AML-193 (cell line): ENCODE measurements around the gene STX16.

ENCODE experiments used
- DNase-seq, 2 experiments: peaks; one replicate each; lab custom pipeline; 2025; lab: John Stamatoyannopoulos, UW

Gene STX16

DNA sequence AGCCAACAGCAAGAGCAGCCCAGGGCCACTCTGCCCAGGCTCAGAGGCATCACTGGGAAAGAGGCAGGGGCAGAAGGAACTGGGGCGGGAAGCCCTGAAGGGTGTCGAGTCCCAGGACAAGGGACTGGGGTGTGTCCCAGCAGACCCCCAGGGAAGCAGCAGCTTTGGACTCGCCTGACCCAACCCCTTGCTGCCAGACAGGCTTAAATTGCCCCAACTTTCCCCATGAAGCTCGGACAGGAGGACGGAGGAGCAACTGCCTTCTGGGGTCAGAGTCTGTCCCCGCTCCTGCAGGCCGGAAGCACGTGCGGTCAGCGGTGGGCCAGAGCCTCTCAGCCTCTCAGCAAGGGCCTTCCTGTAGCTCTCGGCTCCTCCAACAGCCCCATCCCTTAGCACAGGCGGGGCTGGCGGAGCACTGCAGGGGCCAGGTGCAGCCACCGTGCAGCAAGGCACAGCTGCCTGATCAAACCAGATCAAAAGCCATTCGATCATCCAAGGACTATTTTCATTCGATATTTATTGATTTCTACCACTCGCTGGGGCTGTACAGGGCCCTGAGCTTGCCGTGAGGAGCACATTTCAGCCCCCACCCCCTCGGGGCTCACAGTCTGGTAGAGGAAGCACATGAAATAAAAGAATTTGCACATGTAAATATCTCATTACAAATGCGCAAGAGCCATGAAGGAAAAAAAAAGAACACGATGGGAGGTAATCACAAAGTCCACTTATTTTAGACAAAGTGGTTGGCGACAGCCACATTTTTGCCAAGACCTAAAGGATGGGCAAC, 31.8 kb upstream of the STX16 start:
- no peak for DNase-seq

DNA sequence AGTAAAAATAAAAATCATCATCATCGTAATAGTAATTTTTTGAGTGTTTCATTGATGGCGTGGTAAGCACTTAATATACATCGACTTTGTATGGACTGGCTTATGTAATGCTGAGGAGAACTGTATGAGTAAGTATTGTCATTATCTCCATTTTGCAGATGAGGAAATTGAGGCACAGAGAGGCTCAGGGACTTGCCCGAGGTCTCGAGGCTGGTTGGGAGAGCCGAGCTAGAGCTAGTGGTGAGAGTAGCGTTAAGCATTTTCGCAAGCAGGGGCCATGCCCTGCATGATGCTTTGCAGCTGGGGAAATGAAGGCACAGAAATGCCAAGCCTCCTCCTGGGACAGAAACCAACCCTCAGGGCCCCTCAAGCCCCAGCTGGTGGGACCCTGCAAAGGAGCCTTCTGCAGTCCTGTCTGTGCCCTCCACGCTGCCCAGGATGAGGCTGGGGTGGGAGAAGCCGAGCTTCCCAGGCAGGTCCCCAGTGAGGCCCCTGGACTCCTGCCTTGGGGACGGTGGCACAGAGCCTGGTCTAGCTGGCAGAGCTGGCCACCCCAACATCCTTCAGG, 31.1 kb upstream of the STX16 start:
- DNase-seq, result no peak

DNA sequence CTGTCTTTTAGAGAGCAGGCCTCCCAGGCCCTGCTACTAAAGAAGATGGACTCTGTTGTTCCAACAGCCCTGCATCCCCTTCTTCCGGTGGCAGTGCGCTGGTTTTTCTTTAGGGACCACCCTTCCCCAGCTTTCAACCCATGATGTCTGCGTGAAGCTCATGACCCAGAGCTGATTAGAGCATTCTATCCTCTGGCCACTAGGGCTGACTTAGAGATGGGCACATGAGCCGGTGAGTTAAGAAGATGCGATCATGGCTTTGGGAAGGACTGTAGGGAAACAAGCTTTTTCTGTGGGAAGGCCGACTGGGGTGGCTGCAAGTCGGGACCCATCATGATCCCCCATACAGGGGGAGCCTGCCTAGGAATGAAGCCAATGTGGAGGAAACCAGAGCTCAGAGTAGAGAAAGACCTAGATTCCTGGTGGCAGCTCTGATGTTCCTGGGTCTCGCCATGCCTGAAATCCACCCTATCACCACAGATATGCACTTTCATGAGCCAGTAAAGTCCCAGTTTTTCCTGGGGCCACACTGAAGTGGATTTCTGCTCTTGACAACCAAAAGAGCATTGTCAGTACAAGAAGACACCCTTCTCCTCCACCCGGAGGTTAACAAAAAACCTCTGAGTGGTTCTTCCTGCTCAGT, 29.1 kb upstream of the STX16 start:
- no peak for DNase-seq

DNA sequence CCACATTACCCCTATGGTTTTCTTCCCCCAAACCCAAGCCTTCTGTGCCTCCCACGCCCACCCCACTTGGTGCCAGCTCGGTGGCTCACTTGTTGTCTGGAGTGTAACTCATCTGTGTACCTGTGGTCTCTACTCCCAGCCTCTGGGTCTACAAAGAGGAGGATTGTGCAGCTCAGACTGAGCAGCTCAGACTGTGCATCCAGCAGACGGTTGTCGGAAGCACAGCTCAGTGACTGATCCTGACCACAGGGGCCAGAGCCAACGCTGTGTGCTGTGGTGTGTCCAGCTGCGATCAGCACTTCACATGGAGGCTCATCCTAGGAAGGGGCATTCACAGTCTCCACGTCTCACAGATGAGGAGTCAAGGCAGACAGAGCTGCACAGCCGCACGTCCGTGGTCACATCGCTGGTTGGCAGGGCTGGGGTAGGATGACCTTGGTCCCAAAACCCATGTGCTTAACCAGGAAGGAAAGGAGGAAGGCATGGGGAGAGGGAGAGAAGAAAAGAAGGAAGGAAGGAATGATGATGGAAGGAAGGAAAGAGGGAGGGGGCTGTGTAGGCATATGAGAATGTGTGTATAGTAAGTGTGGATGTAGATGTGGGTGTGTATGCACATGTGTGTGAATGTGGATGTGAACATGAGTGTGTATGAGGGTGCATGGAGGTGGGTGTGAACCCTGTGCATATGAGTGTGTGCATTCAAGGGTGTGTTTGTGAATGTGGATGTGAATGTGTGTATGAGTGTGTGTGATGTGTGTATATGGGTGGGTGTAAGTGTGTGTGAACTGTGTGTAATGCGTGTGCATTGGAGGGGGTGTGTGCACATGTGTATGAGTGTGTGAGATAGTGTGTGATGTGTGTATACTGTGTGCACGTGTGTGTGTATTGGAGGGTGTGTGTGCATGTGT, 28.2 kb upstream of the STX16 start:
- DNase-seq, result no peak

DNA sequence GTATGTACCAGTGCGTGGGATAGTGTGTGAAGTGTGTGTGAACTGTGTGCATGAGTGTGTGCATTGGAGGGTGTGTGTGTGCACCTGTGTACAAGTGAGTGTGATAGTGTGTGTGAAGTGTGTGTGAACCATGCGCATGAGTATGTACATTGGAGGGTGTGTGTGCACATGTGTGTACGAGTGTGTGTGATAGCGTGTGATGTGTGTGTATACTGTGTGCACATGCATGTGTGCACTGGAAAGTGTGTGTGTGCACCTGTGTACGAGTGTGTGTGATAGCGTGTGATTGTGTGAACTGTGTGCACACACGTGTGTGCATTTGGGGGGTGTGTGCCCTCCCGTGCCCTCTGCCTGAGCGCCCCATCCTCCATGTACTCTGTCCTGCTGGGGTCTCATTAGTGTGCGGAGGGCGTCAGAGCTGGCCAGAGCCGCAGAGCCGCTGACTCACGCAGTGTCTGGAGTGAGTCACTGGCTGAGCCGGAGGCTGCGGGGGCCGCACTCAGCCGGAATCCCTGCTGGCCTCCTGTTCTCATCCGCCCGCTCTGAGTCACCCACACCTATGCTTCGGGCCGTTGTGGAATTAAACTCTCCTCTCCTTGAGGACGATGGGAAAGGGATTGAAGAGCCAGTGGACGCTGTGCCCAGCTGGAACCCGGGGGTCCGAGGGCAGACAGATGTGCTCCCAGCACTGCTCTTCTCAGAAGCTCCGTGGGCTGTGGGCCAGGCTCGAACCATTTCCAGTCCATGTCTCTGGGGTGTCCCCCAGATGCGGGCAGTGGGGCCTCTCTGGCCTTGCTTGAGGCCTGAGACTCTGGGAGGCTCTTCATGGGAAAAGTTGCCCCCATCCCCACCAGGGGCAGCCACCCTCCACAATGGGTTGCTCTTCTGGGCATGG, 27.3 kb upstream of the STX16 start:
- no peak for DNase-seq

DNA sequence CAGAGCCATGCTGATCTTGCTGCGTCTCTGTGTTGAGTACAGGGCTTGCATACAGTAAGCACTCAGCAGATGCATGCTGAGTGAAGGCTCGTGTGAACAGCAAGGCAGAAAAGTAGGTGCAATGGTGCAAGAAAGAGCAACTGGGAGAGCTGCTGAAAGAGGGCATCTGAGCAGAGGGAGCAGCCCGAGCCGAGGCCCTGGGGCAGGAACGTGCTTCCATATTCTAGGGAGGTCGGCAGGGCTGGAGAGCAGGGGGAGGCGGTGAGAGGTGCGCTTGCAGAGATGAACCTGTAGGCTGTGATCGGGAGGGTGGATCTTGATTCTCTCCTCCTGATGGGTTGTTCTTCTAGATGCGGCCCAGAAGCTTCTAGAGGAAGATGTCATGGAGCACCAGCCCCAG, 26.4 kb upstream of the STX16 start:
- no peak for DNase-seq

DNA sequence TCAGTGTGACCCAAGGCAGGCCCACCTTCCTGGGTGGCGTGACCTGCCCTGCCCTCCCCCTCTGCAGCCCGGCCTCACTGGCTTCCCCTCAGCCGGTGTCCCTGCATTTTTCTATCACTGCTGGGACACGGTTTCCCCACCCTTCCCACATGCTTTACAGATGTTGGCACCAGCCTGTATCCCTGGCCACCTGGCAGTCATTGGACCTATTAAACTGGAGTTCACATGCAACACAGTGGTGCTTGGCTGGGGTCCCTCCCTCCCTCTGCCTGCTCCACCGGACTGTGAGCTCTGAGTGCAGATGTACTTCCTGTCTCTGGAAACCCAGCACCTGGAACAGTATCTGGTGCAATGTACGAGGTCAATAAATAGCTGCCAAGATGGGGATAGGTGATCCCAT, 25.5 kb upstream of the STX16 start:
- no peak for DNase-seq

DNA sequence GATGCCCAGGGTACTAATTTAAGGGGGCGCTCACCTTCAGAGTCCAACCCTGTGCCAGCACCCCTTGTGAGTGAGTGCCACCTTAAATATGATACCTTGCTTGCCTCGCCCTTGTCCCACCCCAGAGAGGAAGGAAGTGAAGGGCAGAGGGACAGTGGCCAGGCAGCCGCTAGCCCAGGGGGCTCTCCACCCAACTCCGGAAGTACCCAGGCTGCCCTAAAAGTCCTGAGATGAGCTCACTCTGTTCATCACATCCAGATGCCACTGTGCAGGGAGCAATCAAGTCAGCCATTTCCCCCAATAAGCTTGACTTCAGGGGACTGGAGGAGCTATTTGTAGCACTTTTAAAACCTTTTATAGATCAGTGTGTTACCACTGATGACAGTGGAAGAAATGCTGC, 25.0 kb upstream of the STX16 start:
- DNase-seq, result no peak

DNA sequence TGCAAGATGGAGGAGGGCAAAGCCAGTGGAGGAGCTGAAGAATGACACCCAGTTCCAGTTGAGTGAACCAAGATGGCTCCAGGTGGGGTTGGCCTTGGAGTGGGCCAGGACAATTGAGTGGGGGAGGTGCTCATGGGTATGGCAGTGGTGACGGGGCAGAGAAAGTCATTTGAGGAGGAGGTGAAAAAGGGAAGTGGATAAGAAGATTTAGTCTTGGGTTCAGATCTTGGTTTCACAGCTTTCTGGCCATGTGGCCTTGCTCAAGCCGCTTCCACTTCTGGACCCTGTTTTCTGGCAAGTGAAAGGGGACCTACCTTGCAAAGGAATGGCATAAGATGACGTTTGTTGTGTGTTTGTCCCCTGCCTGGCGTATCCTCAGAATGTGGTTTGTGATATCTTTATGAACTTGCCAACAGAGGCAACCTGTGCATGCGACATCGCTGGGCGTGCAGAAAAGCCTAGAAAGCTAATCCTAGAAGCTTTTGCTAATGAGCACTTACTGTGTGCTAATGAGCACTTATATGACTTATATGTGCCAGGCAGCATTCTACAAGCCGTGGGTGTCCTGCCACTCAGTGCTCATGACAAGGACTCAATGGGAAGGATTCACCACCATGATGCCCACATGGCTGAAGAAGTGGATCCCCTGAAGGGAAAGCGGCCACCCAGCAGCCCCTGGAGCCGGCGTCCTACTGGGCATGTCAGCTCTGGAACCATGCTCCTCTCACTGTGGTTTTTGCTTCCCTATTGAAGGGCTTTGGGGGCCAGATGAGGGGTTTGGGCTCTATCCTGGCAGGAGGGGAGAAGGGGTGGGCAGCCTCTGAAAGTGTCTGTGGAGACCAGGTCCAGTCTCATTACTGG, 23.6 kb upstream of the STX16 start:
- DNase-seq, result no peak

DNA sequence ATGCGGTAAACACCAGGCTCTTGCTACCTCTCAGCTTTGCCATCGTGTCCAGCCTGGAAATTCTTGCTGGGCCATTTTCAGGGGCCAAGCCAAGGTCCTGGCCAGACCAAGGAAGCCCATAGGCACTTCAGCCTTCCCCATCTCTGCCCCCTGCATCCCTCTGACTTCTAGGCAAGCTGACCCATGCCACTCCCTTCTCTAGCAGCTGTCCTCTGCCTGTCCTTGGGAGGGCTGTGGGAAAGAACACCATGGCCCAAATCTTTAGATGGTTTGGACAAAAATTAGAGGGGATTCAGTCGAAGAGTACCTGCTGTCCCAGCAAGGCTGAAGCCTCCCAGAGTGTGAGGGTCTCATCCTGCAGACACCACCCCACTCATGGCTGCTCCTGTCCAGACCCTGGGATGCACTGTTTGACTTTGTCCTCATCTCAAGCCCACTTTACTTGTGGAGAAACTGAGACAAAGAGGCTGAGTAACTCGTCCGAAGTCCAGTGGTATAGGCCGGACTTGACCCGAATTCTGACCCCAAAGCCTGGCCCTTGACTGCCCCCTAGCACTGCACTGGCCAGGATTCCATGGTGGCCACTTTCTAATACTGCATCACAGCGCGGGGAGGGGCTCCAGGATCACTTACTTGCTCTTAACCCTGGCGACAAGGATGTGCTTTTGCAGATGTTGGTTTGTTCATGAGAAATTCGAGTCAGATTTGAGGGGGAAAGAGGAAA, 22.4 kb upstream of the STX16 start:
- no peak for DNase-seq

DNA sequence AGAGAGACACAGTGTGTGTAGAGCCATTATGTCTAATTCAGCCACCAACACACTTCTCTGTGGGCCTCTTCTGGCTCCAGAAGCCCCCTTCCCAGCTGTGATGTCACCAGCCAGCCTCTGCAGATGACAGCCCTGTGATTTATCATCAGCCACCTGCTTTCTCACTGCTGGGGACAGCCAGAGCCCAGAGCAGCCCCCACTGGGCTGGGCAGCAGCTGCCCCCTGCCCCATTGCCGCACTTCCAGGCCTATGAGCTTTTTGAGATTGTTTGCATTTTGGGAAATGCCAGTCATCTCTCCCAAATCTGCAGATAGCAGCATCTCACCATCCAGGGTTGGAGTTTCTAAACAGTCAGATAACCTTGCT, 21.9 kb upstream of the STX16 start:
- no peak for DNase-seq

DNA sequence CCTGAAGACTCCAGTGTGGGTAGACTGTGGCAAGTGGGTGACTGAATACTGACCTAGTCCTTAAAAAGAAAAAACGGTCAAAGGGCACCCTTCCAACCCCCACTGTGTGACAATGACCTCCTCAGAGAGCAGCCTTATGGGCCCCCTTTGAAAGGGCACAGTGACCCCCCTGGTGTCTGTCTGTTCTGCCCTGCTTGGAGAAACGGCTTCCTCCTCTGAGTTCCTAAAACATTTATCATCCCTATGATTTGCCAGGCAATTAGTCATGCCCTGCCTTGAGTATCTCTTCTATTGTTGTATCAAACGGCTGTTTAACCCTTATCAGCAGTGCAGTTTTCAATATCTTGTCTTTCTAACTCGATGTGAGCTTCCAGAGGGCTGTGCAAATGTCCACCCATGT, 21.0 kb upstream of the STX16 start:
- no peak for DNase-seq

DNA sequence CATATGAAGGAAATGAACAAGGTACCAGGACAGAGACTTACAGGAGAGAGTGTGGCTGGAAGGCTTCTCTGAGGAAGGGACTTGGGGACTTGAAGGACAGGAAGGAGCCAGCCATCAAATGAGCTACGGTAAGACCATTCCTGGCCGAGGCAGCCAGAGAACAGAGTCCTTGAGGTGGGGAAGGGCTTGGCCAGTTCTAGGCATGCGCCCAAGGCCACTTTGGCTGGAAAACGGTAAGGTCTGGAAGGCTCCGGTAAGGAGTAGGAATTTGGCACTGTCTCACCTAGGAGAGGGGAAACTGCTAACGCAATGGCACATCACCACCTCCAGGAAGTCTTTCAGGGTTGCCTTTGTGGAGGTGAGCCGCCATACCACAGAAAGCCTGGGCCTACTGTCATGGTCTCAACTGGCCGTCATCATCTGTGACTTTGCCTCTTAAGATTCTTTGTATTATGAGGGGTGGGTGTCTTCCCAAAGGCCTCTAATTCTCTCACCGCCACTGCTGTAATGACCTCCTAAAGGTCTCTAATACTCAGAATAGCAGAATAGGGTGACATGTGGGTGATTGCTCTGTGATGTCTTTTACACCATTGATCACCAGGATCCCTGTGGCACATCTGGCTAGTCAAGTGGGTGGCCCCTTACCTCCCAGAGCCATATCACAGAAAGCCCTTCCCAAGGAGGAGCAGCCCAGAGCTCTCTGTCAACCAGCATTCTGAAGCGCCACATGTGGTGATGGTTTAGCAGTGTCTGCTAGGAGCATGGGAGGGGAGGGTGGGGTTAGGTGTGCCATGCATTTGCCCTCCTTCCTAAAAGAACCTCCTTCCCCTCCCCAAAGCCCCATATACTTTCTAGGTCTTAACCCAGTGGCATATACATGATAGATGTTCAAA, 17.7 kb upstream of the STX16 start:
- DNase-seq, result no peak

DNA sequence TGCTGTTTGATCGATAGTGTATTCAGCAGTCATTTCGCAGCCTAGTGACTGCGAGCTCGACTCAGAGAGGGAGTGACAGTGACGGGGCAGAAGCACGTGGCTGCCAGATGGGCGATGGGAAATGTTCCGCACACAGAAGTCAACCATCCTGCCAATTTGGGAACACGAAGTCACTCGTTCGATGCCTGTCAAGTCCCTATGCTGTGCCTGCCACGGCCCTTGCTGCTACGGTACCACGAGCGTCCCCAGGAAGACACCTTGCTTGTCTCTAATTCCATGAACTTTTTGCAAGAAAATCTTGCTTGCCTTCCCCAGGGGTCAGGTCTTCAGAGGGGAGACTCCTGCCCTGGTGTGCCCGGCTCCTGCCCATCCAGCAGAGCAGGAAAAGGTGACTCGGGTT, 17.0 kb upstream of the STX16 start:
- no peak for DNase-seq

DNA sequence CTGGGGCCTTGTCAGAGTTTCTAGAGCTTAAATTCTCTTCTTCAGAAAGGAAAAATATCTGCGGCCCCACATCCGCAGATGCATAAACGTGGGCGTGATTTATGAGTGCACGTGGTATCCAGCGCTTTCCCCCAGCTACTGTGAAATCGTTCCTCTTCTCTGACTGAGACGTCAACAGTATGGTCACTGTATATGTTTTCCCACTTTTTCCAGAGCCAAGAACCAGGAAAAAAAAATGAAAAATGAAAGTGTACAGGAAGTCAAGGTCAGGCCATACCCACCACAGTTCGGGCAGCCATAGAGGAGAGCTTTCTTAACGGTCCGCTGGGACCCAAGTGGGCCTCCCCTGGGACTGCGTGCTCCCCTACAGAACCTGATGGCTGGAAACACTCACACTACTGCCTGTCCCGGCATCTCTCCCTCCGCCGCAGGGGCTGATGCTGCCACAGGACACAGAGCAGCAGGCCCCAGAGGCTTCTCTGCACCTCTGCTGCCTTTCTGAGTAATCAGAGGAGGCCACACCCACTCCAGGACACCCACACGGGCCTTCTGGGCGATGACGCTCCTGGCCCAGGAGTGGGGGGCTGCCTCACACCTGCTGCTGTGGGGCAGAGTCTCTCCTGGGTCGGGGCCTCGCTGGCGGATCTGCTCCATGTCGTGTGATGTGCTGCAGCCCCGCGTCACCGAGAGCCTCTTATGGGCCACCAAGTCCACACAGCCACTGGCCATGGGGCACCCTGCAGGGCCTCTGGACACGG, 16.4 kb upstream of the STX16 start:
- DNase-seq, result no peak

DNA sequence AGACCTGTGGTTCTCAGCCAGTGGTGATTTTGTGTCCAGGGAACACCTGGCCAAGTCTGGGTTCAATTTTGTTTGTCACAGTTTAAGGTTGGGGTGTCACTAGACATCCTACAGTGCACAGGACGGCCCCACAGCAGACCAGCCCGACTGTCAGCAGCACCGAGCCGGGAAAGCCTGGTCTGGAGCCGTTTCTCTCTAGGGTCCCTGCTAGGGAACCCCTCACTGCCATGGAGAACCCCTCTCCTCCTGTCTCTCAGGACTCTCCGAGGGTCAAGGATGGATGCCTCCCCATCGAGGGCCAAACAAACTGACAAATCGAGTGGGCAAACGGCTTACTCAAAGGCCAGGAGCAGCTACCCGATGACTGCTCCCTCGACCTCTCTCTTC, 15.8 kb upstream of the STX16 start:
- DNase-seq, result no peak

DNA sequence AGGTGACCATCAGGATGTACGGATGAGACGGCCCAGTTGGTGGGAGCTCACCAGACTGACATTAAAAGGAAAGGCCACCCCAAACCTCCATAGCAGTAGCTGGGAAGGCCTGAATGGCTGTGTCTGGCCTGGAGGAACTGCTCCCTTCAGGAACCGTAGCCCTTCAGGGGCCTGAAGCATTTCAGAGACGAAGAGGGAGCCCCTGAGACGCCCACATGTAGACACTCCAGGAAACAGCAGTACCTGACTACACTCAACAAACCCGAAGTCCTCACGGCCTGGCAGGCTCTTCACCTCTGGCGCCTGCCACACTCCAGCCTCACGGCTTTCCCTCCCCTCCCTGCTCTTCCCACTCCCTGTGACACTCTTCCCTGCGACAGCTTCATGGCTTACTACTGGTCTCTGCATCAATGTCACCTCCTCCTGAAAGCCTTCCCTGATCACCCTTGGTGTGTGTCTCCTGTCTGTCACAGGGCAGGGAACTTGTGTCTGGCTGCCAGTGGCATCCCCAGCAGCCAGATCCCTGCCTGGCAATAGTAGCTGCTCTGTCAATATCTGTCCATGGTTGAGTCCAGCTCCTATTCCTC, 14.6 kb upstream of the STX16 start:
- no peak for DNase-seq

DNA sequence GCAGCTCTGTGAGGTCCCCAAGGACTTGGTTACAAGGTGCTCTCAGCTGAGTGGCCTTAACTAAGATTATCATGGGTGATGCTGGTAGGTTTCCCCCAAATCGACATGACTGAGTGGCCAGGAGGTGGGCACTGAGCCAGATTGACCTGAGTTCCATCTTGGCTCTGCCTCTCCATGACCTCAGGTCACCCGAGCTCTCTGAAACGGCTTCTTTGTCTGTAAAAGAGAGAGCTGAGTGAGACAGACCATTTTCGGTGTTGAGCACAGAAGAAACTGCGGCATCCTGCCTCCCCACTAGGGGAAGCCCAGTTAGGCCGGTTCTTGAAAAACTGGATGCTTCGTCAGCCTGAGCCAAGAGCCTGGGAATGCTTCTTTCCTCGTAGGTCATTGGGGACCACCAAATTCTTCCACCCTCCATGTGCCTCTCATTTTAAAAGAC, 14.1 kb upstream of the STX16 start:
- no peak for DNase-seq
